BLaER1 treated with 17β-estradiol and CSF1 and Interleukin-3, amounts not matched to agents 10 nM and 100 nM (cell line): Measurements from ENCODE around the gene BCAN.

Experiments used
- H3K27ac ChIP-seq, 11 experiments: shearing (Covaris generic); formaldehyde crosslinking; 2 replicates each; pipeline ENCODE4 v1.8.1; 2022
- H3K27me3 ChIP-seq, 11 experiments: shearing (Covaris generic); formaldehyde crosslinking; 2 replicates each; pipeline ENCODE4 v1.8.1; 2022
- H3K36me3 ChIP-seq, 11 experiments: shearing (Covaris generic); formaldehyde crosslinking; 2 replicates each; pipeline ENCODE4 v1.8.1; 2022
- H3K4me1 ChIP-seq, 10 experiments: shearing (Covaris generic); formaldehyde crosslinking; 2 replicates each; pipeline ENCODE4 v1.8.1; 2022
- H3K4me2 ChIP-seq, 11 experiments: shearing (Covaris generic); formaldehyde crosslinking; 2 replicates each; pipeline ENCODE4 v1.8.1; 2022
- H3K4me3 ChIP-seq, 10 experiments: shearing (Covaris generic); formaldehyde crosslinking; 2 replicates each; pipeline ENCODE4 v1.8.1; 2022
- H3K9ac ChIP-seq, 11 experiments: shearing (Covaris generic); formaldehyde crosslinking; 2 replicates each; pipeline ENCODE4 v1.8.1; 2022
- H3K9me3 ChIP-seq, 11 experiments: shearing (Covaris generic); formaldehyde crosslinking; replicated peaks in 1 of 11; 2 replicates each; pipeline ENCODE4 v1.8.1; 2022
- H4K20me1 ChIP-seq, 11 experiments: shearing (Covaris generic); formaldehyde crosslinking; 2 replicates each; pipeline ENCODE4 v1.8.1; 2022
- Cebpa-rat ChIP-seq, 11 experiments: shearing (Covaris generic); IDR thresholded peaks; 2 replicates each; pipeline ENCODE4 v1.8.1; 2022

BCAN gene

DNA sequence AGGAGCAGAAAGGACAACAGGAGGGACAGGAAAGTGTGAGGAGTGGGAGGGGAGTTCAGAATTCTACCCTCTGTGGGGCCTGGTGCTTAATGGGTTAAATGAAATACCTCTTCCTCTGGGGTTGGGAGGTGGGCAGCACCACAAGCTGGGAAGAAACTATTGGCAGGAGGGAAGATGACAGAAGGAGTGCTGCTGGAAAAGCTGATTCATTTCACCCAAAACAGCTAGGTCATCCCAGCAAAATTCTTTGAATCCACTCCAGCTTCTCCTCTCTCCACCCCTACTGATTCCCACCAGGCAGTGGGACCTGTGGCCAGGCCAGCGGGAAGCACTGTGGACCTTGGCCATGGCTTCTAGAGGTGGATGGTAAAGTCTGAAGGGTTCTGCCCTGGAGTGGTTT, 12.8 kb downstream of the BCAN start:
- TF ChIP-seq Cebpa-rat (IDR thresholded peaks at IDR 0.05) = no peak
- Histone ChIP-seq H3K9ac (no peak overlapping the region), H3K4me2 (no peak overlapping the region), H3K27ac (no peak overlapping the region), H3K27me3 (peaks cover 77 to 95% (median 90%) of the 10 kb centered on the region in 11 experiments), H3K4me3 (no peak overlapping the region), H3K36me3 (no peaks in the 10 kb centered on the region), H3K9me3 (no peaks in the 10 kb centered on the region; a peak in 1 of 22 replicates), H3K4me1 (peaks cover 24 to 38% (median 34%) of the 10 kb centered on the region in 10 experiments), H4K20me1 (peaks cover 0 to 73% (median 17%) of the 10 kb centered on the region in 11 experiments; a peak in 15 of 22 replicates)

DNA sequence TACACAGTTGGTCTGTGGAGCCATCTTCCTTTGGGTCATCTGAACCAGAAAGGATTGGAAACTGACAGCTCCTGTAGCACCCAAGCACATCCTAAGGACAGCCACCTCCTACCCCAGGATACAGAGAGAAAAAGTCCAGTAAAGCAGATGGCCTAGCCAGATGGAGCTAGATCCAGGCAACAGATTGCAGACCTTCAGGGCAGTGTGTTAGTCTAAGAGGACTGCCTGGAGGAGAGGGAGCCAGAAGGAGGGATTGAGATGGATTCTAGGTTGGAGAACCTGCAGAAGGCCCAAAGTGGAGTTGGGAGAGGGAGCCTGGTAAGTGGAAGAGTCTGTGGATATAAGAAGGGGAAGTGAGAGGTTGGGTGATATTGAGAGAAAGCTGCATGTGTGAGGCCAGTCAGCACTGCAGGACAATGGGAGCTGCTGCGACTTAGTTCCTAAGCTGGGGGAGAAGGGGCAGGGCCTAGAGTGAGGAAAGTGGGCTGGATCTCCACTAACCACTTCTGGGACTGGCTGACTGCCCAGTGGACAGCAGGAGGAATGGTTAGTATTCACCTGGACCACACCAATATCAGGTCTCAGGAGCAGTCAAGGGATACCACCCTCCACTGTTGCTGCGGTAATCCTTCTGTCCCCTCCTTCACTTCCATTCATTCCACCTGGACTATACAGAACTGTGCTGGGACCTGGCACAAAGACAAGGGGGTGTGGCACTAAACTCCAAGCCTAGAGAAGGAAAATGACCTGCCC, 13.4 kb downstream of the BCAN start:
- Histone ChIP-seq H3K36me3 (no peaks in the 10 kb centered on the region), H3K9me3 (no peaks in the 10 kb centered on the region; a peak in 1 of 22 replicates), H3K27ac (no peak overlapping the region), H3K4me2 (no peak overlapping the region), H3K4me3 (no peak overlapping the region), H3K9ac (no peak overlapping the region), H3K4me1 (peaks cover 30 to 44% (median 40%) of the 10 kb centered on the region in 10 experiments), H3K27me3 (peaks cover 71 to 88% (median 84%) of the 10 kb centered on the region in 11 experiments), H4K20me1 (peaks cover 0 to 72% (median 17%) of the 10 kb centered on the region in 11 experiments; a peak in 15 of 22 replicates)
- TF ChIP-seq Cebpa-rat (IDR thresholded peaks at IDR 0.05) = no peak

DNA sequence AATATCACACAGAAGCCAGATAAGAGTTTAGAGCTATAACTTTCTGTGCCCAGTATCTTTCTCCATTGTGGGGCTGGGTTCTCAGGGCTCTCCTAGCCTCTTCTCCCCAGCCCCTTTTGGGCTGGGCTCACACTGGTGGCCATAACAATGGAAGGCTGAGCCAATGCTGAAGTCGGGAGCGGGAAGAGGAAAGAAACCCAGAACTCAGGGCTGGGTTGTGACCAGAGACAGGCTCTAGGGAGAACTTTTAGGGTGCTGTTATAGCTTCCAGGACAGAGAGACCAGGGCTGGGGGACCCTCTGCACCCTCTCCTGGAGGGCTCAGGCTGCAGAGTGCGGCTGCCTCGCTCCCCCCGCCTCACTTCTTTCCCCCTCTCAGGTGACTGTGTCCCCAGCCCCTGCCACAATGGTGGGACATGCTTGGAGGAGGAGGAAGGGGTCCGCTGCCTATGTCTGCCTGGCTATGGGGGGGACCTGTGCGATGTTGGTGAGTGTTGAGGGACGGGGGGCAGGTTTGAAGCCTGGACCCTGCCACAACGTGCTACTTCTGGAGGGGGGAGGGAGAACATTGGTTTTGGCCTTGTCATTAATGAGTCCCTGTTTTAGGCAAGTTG, 14.1 kb downstream of the BCAN start:
- Histone ChIP-seq H4K20me1 (peaks cover 0 to 72% (median 17%) of the 10 kb centered on the region in 11 experiments; a peak in 15 of 22 replicates), H3K9me3 (no peaks in the 10 kb centered on the region; a peak in 1 of 22 replicates), H3K4me1 (peaks cover 37 to 51% (median 46%) of the 10 kb centered on the region in 10 experiments)

DNA sequence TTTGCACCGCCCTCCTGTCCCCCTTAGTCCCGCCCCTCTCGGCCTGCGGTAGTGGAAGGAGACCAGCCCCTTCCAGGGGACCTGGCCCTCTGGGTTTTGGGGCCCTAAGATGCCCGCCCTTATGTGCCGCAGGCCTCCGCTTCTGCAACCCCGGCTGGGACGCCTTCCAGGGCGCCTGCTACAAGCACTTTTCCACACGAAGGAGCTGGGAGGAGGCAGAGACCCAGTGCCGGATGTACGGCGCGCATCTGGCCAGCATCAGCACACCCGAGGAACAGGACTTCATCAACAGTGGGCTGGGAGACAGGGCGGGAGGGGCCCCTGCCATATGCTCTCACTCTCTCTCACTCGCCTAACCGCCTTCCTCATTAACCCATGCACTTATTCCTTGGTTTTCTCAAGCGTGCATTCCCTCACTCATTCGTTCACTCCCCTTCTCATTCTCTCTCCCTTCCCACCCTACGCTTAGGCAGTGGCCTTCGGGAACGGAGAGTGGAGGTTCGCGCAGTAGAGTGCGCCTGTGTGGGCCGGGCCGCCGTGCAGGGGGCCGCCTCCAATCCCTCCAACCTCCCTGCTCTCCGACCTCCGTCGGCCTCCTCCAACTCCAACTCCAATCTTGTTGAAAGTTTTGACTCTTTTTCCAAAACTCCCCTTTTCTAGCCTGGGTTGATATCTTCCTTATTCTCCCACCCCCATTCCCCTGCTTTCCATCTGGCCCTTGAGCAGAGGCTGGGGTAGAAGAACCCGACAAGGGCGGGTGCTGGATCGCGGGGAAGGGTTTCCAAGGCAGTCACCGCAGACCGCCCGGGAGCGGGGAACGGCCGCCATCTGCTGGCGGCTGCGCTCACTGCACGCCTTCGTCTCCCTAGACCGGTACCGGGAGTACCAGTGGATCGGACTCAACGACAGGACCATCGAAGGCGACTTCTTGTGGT, 15.2 kb downstream of the BCAN start:
- Histone ChIP-seq H3K27ac (peak overlapping the region in 1 of 11 experiments; percentile 55; a peak in 1 of 22 replicates), H4K20me1 (peaks cover 0 to 64% (median 17%) of the 10 kb centered on the region in 11 experiments; a peak in 15 of 22 replicates), H3K4me2 (peak overlapping the region; percentile 46 to 99 (median 74)), H3K4me3 (peak overlapping the region in 8 of 10 experiments; percentile 31 to 50 (median 38); a peak in 15 of 20 replicates), H3K9me3 (no peaks in the 10 kb centered on the region; a peak in 1 of 22 replicates), H3K9ac (peak overlapping the region in 3 of 11 experiments; percentile 5 to 54 (median 50); a peak in 3 of 22 replicates), H3K36me3 (no peaks in the 10 kb centered on the region), H3K27me3 (peaks cover 53 to 71% (median 67%) of the 10 kb centered on the region in 11 experiments), H3K4me1 (peaks cover 48 to 62% (median 55%) of the 10 kb centered on the region in 10 experiments)
- TF ChIP-seq Cebpa-rat (IDR thresholded peaks at IDR 0.05) = no peak

More for the DNA sequence above, 14.1 kb downstream of the BCAN start:
- Histone ChIP-seq H3K4me2 (peak overlapping the region in 2 of 11 experiments; percentile 95 to 98; a peak in 1 of 22 replicates), H3K9ac (no peak overlapping the region), H3K36me3 (no peaks in the 10 kb centered on the region), H3K27ac (no peak overlapping the region), H3K4me3 (no peak overlapping the region), H3K27me3 (peaks cover 64 to 82% (median 77%) of the 10 kb centered on the region in 11 experiments)
- no peak for TF ChIP-seq Cebpa-rat (IDR thresholded peaks at IDR 0.05)

DNA sequence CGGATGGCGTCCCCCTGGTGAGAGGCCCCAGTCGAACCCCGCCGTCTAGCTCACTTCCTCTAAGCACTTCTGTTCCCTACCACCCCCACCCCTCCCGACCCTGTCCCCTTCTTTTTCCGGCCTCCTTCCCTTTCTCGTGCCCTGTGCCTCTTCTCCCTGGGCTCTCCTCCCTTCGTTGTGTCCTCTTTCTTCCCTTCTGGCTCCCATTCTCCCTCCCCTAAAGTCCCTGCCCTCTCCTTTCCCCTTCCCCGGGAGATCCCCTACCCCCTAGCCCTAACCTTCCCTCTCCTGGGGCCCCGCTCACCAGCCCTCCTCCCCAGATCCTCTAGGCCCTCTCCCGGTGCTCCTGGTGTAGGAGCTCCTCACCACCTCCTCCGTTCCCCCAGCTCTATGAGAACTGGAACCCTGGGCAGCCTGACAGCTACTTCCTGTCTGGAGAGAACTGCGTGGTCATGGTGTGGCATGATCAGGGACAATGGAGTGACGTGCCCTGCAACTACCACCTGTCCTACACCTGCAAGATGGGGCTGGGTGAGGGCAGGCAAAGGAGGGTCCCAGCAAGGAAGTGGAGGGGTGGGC, 15.9 kb downstream of the BCAN start:
- peaks cover 0 to 58% (median 16%) of the 10 kb centered on the region in 11 experiments; a peak in 15 of 22 replicates for H4K20me1 ChIP-seq

DNA sequence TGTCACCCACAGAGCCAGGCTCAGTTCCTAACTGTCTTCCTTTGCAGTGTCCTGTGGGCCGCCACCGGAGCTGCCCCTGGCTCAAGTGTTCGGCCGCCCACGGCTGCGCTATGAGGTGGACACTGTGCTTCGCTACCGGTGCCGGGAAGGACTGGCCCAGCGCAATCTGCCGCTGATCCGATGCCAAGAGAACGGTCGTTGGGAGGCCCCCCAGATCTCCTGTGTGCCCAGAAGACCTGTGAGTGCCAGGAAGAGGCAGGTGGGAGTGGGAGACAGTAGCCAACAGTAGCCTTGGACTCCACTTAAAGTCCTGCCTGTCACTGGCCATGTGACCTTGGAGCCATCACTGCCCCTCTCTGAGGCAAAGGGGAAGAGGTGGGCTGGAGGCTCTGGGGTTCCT, 16.6 kb downstream of the BCAN start:
- no peaks in the 10 kb centered on the region for H3K36me3 ChIP-seq
- H3K4me3 ChIP-seq = no peak overlapping the region
- peak overlapping the region in 4 of 11 experiments; percentile 9 to 40 (median 22); a peak in 2 of 22 replicates for H3K9ac ChIP-seq
- TF ChIP-seq Cebpa-rat (IDR thresholded peaks at IDR 0.05) = no peak
- peaks cover 39 to 57% (median 52%) of the 10 kb centered on the region in 11 experiments for H3K27me3 ChIP-seq
- no peaks in the 10 kb centered on the region for H3K9me3 ChIP-seq
- H3K27ac ChIP-seq = peak overlapping the region in 1 of 11 experiments; percentile 55; a peak in 3 of 22 replicates
- H4K20me1 ChIP-seq = peaks cover 0 to 52% (median 16%) of the 10 kb centered on the region in 11 experiments; a peak in 15 of 22 replicates
- H3K4me1 ChIP-seq = peaks cover 62 to 76% (median 69%) of the 10 kb centered on the region in 10 experiments
- peak overlapping the region in 9 of 11 experiments; percentile 86 to 99 (median 95); a peak in 14 of 22 replicates for H3K4me2 ChIP-seq

More for the DNA sequence above, 15.9 kb downstream of the BCAN start:
- H3K9ac ChIP-seq = peak overlapping the region in 5 of 11 experiments; percentile 2 to 54 (median 9); a peak in 4 of 22 replicates
- peak overlapping the region; percentile 46 to 99 (median 74); a peak in 21 of 22 replicates for H3K4me2 ChIP-seq
- no peaks in the 10 kb centered on the region for H3K9me3 ChIP-seq
- H3K27me3 ChIP-seq = peaks cover 46 to 63% (median 59%) of the 10 kb centered on the region in 11 experiments
- peak overlapping the region in 3 of 10 experiments; percentile 36 to 45 (median 42); a peak in 2 of 20 replicates for H3K4me3 ChIP-seq
- no peak for TF ChIP-seq Cebpa-rat (IDR thresholded peaks at IDR 0.05)
- H3K36me3 ChIP-seq = no peaks in the 10 kb centered on the region
- peaks cover 55 to 69% (median 63%) of the 10 kb centered on the region in 10 experiments for H3K4me1 ChIP-seq
- peak overlapping the region in 3 of 11 experiments; percentile 43 to 55 (median 44); a peak in 5 of 22 replicates for H3K27ac ChIP-seq

DNA sequence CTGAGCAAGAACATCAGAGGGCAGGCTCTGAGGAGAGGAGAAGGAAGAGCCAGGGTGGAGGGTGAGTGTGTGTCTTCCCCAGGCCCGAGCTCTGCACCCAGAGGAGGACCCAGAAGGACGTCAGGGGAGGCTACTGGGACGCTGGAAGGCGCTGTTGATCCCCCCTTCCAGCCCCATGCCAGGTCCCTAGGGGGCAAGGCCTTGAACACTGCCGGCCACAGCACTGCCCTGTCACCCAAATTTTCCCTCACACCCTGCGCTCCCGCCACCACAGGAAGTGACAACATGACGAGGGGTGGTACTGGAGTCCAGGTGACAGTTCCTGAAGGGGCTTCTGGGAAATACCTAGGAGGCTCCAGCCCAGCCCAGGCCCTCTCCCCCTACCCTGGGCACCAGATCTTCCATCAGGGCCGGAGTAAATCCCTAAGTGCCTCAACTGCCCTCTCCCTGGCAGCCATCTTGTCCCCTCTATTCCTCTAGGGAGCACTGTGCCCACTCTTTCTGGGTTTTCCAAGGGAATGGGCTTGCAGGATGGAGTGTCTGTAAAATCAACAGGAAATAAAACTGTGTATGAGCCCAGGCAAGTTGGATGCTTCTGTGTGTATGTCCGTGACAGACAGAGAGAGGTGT, 17.1 kb downstream of the BCAN start:
- no peak overlapping the region; a peak in 1 of 20 replicates for H3K4me3 ChIP-seq
- H3K36me3 ChIP-seq = no peaks in the 10 kb centered on the region
- peaks cover 68 to 82% (median 75%) of the 10 kb centered on the region in 10 experiments for H3K4me1 ChIP-seq
- H3K27ac ChIP-seq = peak overlapping the region in 2 of 11 experiments; percentile 54 to 55; a peak in 3 of 22 replicates
- H3K4me2 ChIP-seq = peak overlapping the region; percentile 86 to 99 (median 94)
- H3K9me3 ChIP-seq = no peaks in the 10 kb centered on the region
- H4K20me1 ChIP-seq = peaks cover 0 to 47% (median 16%) of the 10 kb centered on the region in 11 experiments; a peak in 15 of 22 replicates
- peaks cover 34 to 51% (median 47%) of the 10 kb centered on the region in 11 experiments for H3K27me3 ChIP-seq
- no peak for TF ChIP-seq Cebpa-rat (IDR thresholded peaks at IDR 0.05)
- H3K9ac ChIP-seq = peak overlapping the region in 7 of 11 experiments; percentile 3 to 40 (median 27); a peak in 6 of 22 replicates
